ENCODE measurements around the gene ITPR1.

DNA sequence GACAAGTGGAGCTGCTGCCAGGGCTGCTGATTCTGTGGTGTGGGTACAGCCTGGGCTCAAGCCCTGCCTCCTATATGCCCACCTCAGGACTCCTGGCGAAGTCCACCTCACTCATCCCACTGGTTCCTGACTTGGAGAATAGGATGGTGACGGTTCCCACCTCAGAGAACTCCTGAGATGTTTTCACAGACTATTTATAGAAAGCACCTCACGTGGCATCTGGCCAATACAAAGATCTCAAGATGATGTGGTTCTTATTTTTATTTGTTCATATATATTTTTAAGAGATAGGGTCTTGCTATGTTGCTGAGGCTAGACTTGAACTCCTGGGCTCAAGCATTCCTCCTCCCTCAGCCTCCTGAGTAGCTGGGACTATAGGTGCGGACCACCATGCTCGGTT, 249.2 kb downstream of the ITPR1 start:
- no peak for TF ChIP-seq CTCF (IDR thresholded peaks at IDR 0.05)
- no peak for TF ChIP-seq EP300 (IDR thresholded peaks at IDR 0.05)
